ENCODE measurements around the gene RELCH.

DNA sequence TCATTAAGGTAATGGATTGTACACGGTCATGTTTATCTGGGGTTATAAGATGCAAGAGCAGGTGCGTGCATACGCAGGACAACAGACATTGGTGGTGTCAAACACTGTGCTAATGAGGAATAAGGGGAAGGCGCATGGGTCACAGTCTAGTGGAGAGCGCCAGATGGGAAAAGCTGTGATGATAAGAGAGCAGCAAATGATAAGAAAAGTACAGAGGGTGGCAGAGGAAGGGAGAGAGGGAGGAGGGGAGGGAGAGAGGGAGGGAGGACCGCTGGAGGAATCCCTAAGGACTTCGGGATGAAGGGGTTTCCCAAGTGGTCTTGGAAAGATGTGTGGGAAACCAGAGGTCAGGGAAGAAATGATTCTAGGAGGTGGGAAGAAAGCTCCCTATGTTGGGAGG, 140.9 kb downstream of the RELCH start:
- TF ChIP-seq, protein P1, sequence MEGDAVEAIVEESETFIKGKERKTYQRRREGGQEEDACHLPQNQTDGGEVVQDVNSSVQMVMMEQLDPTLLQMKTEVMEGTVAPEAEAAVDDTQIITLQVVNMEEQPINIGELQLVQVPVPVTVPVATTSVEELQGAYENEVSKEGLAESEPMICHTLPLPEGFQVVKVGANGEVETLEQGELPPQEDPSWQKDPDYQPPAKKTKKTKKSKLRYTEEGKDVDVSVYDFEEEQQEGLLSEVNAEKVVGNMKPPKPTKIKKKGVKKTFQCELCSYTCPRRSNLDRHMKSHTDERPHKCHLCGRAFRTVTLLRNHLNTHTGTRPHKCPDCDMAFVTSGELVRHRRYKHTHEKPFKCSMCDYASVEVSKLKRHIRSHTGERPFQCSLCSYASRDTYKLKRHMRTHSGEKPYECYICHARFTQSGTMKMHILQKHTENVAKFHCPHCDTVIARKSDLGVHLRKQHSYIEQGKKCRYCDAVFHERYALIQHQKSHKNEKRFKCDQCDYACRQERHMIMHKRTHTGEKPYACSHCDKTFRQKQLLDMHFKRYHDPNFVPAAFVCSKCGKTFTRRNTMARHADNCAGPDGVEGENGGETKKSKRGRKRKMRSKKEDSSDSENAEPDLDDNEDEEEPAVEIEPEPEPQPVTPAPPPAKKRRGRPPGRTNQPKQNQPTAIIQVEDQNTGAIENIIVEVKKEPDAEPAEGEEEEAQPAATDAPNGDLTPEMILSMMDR (IDR thresholded peaks at IDR 0.05), result no peak
- no peak for TF ChIP-seq ZFX (IDR thresholded peaks at IDR 0.05; ENCODE audit: borderline replicate concordance)

All from 22Rv1 (cell line).